ENCODE measurements around the gene BFSP2.

The BFSP2 gene

GRCh38 chr3:133474251-133474801 lies 74.5 kb downstream of the BFSP2 start:
- H3K27ac ChIP-seq = no peak overlapping the region
- TF ChIP-seq ZFX (IDR thresholded peaks at IDR 0.05) (no peak), CTCF (conservative IDR thresholded peaks at IDR 0.05) (no peak)

- no peak for TF ChIP-seq ZFX (IDR thresholded peaks at IDR 0.05)
- TF ChIP-seq CTCF (conservative IDR thresholded peaks at IDR 0.05) = no peak
- no peak overlapping the region for H3K27ac ChIP-seq
Measured at GRCh38 chr3:133474817-133475216, 75.0 kb downstream of the BFSP2 start.

- H3K27ac ChIP-seq = no peak overlapping the region
- TF ChIP-seq ZFX (IDR thresholded peaks at IDR 0.05) (no peak), CTCF (conservative IDR thresholded peaks at IDR 0.05) (no peak)
Measured at GRCh38 chr3:133475245-133476010, 75.6 kb downstream of the BFSP2 start.

- no peak for TF ChIP-seq ZFX (IDR thresholded peaks at IDR 0.05)
- TF ChIP-seq CTCF (conservative IDR thresholded peaks at IDR 0.05) = no peak
- H3K27ac ChIP-seq = no peak overlapping the region
Measured at GRCh38 chr3:133476971-133477375, 77.1 kb downstream of the BFSP2 start.

- TF ChIP-seq CTCF (conservative IDR thresholded peaks at IDR 0.05) = no peak
- no peak for TF ChIP-seq ZFX (IDR thresholded peaks at IDR 0.05)
Measured at GRCh38 chr3:133477487-133477886, 77.6 kb downstream of the BFSP2 start.

GRCh38 chr3:133478624-133479023 lies 78.8 kb downstream of the BFSP2 start:
- no peak overlapping the region for H3K27ac ChIP-seq
- no peak for TF ChIP-seq CTCF (conservative IDR thresholded peaks at IDR 0.05)
- no peak for TF ChIP-seq ZFX (IDR thresholded peaks at IDR 0.05)

More at GRCh38 chr3:133477487-133477886, 77.6 kb downstream of the BFSP2 start:
- H3K27ac ChIP-seq = no peak overlapping the region

- H3K27ac ChIP-seq = no peak overlapping the region
- no peak for TF ChIP-seq ZFX (IDR thresholded peaks at IDR 0.05)
- TF ChIP-seq CTCF (conservative IDR thresholded peaks at IDR 0.05) = no peak
Measured at GRCh38 chr3:133479401-133479800, 79.5 kb downstream of the BFSP2 start.
